ENCODE measurements around the gene YBX3.

DNA sequence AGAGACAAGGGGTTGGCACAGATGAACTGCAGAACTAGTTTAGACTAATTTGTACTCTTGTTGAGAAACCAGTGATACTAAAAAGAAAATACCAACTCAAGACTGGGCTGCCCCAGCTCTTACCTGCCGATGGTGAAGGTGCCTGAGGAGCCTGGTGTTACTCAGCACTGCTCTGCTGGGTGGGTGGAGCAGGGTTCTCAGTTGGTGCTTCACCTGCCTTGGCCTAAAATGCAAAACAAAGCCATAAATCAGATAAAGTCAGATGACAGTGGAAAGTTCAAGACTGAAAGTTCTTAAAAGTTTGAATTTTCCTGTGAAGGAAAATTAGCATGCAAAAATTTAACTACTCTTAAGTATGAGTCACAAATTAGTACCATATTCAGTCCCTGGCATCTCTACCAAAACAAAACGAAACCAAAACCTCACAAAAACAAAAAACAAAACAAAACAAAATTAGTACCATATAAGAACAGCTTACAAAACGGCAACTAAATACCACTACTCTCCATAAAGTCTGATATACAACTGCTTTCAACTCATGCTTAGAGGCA lies 21.9 kb downstream of the YBX3 start:
- TF ChIP-seq, protein P1, sequence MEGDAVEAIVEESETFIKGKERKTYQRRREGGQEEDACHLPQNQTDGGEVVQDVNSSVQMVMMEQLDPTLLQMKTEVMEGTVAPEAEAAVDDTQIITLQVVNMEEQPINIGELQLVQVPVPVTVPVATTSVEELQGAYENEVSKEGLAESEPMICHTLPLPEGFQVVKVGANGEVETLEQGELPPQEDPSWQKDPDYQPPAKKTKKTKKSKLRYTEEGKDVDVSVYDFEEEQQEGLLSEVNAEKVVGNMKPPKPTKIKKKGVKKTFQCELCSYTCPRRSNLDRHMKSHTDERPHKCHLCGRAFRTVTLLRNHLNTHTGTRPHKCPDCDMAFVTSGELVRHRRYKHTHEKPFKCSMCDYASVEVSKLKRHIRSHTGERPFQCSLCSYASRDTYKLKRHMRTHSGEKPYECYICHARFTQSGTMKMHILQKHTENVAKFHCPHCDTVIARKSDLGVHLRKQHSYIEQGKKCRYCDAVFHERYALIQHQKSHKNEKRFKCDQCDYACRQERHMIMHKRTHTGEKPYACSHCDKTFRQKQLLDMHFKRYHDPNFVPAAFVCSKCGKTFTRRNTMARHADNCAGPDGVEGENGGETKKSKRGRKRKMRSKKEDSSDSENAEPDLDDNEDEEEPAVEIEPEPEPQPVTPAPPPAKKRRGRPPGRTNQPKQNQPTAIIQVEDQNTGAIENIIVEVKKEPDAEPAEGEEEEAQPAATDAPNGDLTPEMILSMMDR (conservative IDR thresholded peaks at IDR 0.05): no peak
- no peak for TF ChIP-seq EZH2 (IDR thresholded peaks at IDR 0.05; ENCODE audit: low read depth)
